GM12878 (cell line): ENCODE measurements around the gene OR13G1. TPM values are rescaled to one million over a fixed set of nuclear protein-coding genes. Genes with fewer than 3 reads are reported as not detected.

ENCODE experiments used
- ATAC-seq: fragments of 200-7000 bp; cut with Tn5 transposase; 3 replicates; pipeline ENCODE4 v1.9.1; 2020; ENCODE audit warnings: mild to moderate bottlenecking, moderate library complexity
- BruUV-seq: library from RNA; stranded (reverse); fragments of 400-500 nt; replicated peaks from 2 replicates; lab custom pipeline; 2021; lab: Mats Ljungman, UMichigan
- CTCF ChIA-PET: fragments of 300-600 bp; sonication (Branson Sonifier 250); formaldehyde crosslinking; extraction: SDS; loops from one replicate; lab custom pipeline; 2021; ENCODE audit warnings: inconsistent platforms; lab: Yijun Ruan, JAX
- POLR2A ChIA-PET: fragments of 350-600 bp; formaldehyde crosslinking; extraction: SDS; loops from one replicate; lab custom pipeline; 2021; ENCODE audit warnings: inconsistent platforms; lab: Charles Lee
- RAD21 ChIA-PET: fragments of 300-600 bp; sonication (Branson Sonifier 250); formaldehyde crosslinking; loops from one replicate; lab custom pipeline; 2023; ENCODE audit warnings: antibody characterized with exemption; ENCODE audit not compliant: unreplicated experiment; lab: Charles Lee
- SMC1A ChIA-PET: fragments of 300-600 bp; sonication (Branson Sonifier 250); formaldehyde crosslinking; loops from one replicate; lab custom pipeline; 2023; ENCODE audit not compliant: unreplicated experiment, uncharacterized antibody; lab: Charles Lee
- DNase-seq: peaks from one replicate; pipeline ENCODE4 v3.0.0-alpha.2; 2011; ENCODE audit warnings: low read depth, low spot score
- FAIRE-seq: peaks from 3 replicates; lab custom pipeline; 2011; peaks lifted over from hg19 to GRCh38; lab: Jason Lieb, UNC
- H2AFZ ChIP-seq: 2 replicates; pipeline ENCODE4 v1.6.0; 2011; ENCODE audit warnings: low read depth, low read length, control low read depth; ENCODE audit not compliant: control insufficient read depth
- H3K27ac ChIP-seq: 2 replicates; pipeline ENCODE4 v1.5.1; 2011; ENCODE audit warnings: control low read depth; ENCODE audit not compliant: control insufficient read depth, insufficient read depth
- H3K27me3 ChIP-seq, 2 experiments: replicated peaks in 1 of 2; 2 replicates each; pipeline versions ENCODE4 v1.6.0 to v1.6.1; 2011; ENCODE audit warnings: low read length in 1 of 2; ENCODE audit not compliant: control insufficient read depth in 2 of 2, insufficient read depth in 2 of 2
- H3K36me3 ChIP-seq, 2 experiments: 2 replicates each; pipeline ENCODE4 v1.5.1; 2011; ENCODE audit warnings: low read length in 1 of 2; ENCODE audit not compliant: control insufficient read depth in 2 of 2, insufficient read depth in 2 of 2
- H3K4me1 ChIP-seq: 2 replicates; pipeline ENCODE4 v1.6.1; 2011; ENCODE audit warnings: mild to moderate bottlenecking, low read length, moderate library complexity, mixed read lengths; ENCODE audit not compliant: control insufficient read depth, insufficient read depth
- H3K4me2 ChIP-seq: 2 replicates; pipeline ENCODE4 v1.6.0; 2011; ENCODE audit warnings: control low read depth; ENCODE audit not compliant: control insufficient read depth, insufficient read depth
- H3K4me3 ChIP-seq: fragments of 200-600 bp; sonication (generic); 2 replicates; pipeline ENCODE4 v1.5.1; 2016
- H3K79me2 ChIP-seq: 2 replicates; pipeline ENCODE4 v1.6.0; 2011; ENCODE audit warnings: low read length; ENCODE audit not compliant: control insufficient read depth, insufficient read depth
- H3K9ac ChIP-seq: 2 replicates; pipeline ENCODE4 v1.8.0; 2011; ENCODE audit warnings: low read length, control low read depth, mixed read lengths; ENCODE audit not compliant: control insufficient read depth, insufficient read depth
- H3K9me3 ChIP-seq: replicated peaks from 3 replicates; pipeline ENCODE4 v1.5.1; 2011; ENCODE audit warnings: mild to moderate bottlenecking, low read length; ENCODE audit not compliant: control insufficient read depth, insufficient read depth
- H4K20me1 ChIP-seq: 2 replicates; pipeline ENCODE4 v1.6.0; 2011; ENCODE audit not compliant: control insufficient read depth, insufficient read depth
- BRCA1 ChIP-seq: IDR thresholded peaks from 2 replicates; pipeline ENCODE4 v1.6.1; 2011; ENCODE audit warnings: low read depth, low read length, improper control_type of control experiment
- E4F1 ChIP-seq: fragments of 450-650 bp; IDR thresholded peaks from 2 replicates; pipeline ENCODE4 v1.6.1; 2018; ENCODE audit warnings: borderline replicate concordance, mild to moderate bottlenecking; ENCODE audit not compliant: partially characterized antibody
- IRF5 ChIP-seq: fragments of 450-650 bp; IDR thresholded peaks from 2 replicates; pipeline ENCODE4 v1.6.1; 2017; ENCODE audit warnings: borderline replicate concordance
- MYB ChIP-seq: fragments of 150-350 bp; IDR thresholded peaks from 2 replicates; pipeline ENCODE4 v1.6.1; 2014; ENCODE audit warnings: mild to moderate bottlenecking, low read depth, low read length, borderline replicate concordance
- NR2C1 ChIP-seq: fragments of 450-650 bp; IDR thresholded peaks from 2 replicates; pipeline ENCODE4 v1.6.1; 2017; ENCODE audit warnings: antibody characterized with exemption, mild to moderate bottlenecking, moderate library complexity
- RCOR1 ChIP-seq: conservative IDR thresholded peaks from 2 replicates; pipeline ENCODE4 v1.6.1; 2012; ENCODE audit warnings: low read depth, low read length, improper control_type of control experiment
- RELA ChIP-seq: fragments of 450-650 bp; IDR thresholded peaks from 2 replicates; pipeline ENCODE4 v1.8.0; 2014; ENCODE audit warnings: borderline replicate concordance; ENCODE audit not compliant: partially characterized antibody
- TAF1 ChIP-seq: IDR thresholded peaks from 2 replicates; pipeline ENCODE4 v1.6.1; 2011; ENCODE audit warnings: mild to moderate bottlenecking, low read depth, low read length, borderline replicate concordance
- USF2 ChIP-seq: IDR thresholded peaks from 2 replicates; pipeline ENCODE4 v1.6.1; 2011; ENCODE audit warnings: low read depth, low read length, improper control_type of control experiment, borderline replicate concordance
- ZNF592 ChIP-seq: fragments of 450-650 bp; IDR thresholded peaks from 2 replicates; pipeline ENCODE4 v1.6.1; 2017; ENCODE audit warnings: mild to moderate bottlenecking, moderate library complexity
- WGBS: methylation state at CpG from one replicate; pipeline ENCODE4 v1.1.6; 2016; ENCODE audit warnings: low lambda C conversion rate; ENCODE audit not compliant: insufficient replicate concordance, insufficient coverage; ENCODE audit errors: missing lambda C conversion rate; 5-methylcytosine and 5-hydroxymethylcytosine counted together
- in situ Hi-C: fragments of 300-500 bp; cut with MboI; formaldehyde crosslinking; loops from 9 replicates; pipeline ENCODE4 v1.14.3; 2018; ENCODE audit warnings: mixed read lengths
- intact Hi-C: fragments of 100-400 bp; cut with micrococcal nuclease; formaldehyde crosslinking; loops from one replicate; pipeline ENCODE4 v1.14.2; 2022; ENCODE audit not compliant: unreplicated experiment
- polyA plus RNA-seq, 11 experiments: library from polyadenylated mRNA; depleted of rRNA in 4 of 11; unstranded in 6 of 11; stranded (reverse) in 5 of 11; fragments of >200 nt; fragmentation: Nextera tagmentation in 4 of 11; fragmentation: Illumina TruSeq in 1 of 11; extraction: Ambion mirVana in 4 of 11; extraction: Trizol in 1 of 11; gene quantifications; 1 replicate in 1 of 11; 2 replicates in 10 of 11; pipeline versions ENCODE4 v1.2.1 to v1.2.3, GENCODE V29; 2011 to 2016; ENCODE audit warnings: inconsistent platforms in 2 of 11, missing spikeins in 2 of 11, low read depth in 1 of 11
- total RNA-seq, 4 experiments: library from RNA; depleted of rRNA in 3 of 4; stranded (reverse); fragments of >200 nt in 3 of 4; fragmentation: Illumina TruSeq in 1 of 4; extraction: Trizol in 1 of 4; gene quantifications; 2 replicates each; pipeline versions ENCODE4 v1.2.1 to v1.2.3, GENCODE V29; 2013 to 2021

The OR13G1 gene
- total and polyA plus RNA-seq, 10 of the 15 experiments (the other 5 are each of a cell fraction or from before 2014, with no cell fraction given) = not detected

GRCh38 chr1:247639381-247639981, 40.1 kb downstream of the OR13G1 start:
- CTCF ChIA-PET = no interaction called here
- SMC1A ChIA-PET = no interaction called here
- Histone ChIP-seq H3K4me2 (no peak overlapping the region), H3K9ac (no peak overlapping the region), H3K79me2 (no peaks in the 10 kb centered on the region), H3K4me1 (no peaks in the 10 kb centered on the region), H3K9me3 (no peaks in the 10 kb centered on the region; the same call in 2 of the 3 replicates), H3K36me3 (no peaks in the 10 kb centered on the region), H2AFZ (no peak overlapping the region), H3K4me3 (no peak overlapping the region), H3K27ac (no peak overlapping the region), H3K27me3 (0 out of 4 replicates have a peak, but pooled peaks cover 0 to 4% of the 10 kb centered on the region in 2 experiments), H4K20me1 (no peaks in the 10 kb centered on the region)
- intact Hi-C loops (no loop called here), in situ Hi-C loops (no loop called here)
- WGBS = 42% methylated on average over 39 of the region's 55 CpGs
- ATAC-seq (no peak), DNase-seq (no peak), FAIRE-seq (no peak)
- RAD21 ChIA-PET = no interaction called here
- BruUV-seq = no TSS peak
- POLR2A ChIA-PET = no interaction called here
- TF ChIP-seq USF2 (no peak), BRCA1 (no peak), E4F1 (no peak), NR2C1 (no peak), RCOR1 (no peak), ZNF592 (no peak), RELA (no peak), TAF1 (no peak), MYB (no peak), IRF5 (no peak)
